ENCODE data around the gene UFSP2.

DNA sequence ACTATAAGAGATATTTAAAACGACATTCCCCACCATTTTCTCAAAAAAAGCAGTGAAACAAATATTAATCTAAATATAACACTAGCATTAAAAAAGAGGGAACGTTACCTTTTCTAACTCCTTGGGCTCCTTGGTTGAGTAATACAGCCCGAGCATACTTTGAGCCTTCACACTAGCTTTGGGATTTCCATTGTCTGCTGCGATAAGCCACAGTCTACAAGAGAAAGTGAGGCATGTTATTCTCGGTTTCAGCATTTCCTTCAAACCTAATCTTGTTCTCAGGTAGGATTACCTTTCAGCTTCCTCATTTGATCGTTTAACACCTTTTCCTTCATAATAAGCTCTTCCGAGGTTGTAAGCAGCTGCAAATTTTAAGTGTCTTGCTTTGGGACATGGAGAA lies 51.7 kb downstream of the UFSP2 start:
- TF ChIP-seq POLR2A (IDR thresholded peaks at IDR 0.05): no peak
- TF ChIP-seq, protein P1, sequence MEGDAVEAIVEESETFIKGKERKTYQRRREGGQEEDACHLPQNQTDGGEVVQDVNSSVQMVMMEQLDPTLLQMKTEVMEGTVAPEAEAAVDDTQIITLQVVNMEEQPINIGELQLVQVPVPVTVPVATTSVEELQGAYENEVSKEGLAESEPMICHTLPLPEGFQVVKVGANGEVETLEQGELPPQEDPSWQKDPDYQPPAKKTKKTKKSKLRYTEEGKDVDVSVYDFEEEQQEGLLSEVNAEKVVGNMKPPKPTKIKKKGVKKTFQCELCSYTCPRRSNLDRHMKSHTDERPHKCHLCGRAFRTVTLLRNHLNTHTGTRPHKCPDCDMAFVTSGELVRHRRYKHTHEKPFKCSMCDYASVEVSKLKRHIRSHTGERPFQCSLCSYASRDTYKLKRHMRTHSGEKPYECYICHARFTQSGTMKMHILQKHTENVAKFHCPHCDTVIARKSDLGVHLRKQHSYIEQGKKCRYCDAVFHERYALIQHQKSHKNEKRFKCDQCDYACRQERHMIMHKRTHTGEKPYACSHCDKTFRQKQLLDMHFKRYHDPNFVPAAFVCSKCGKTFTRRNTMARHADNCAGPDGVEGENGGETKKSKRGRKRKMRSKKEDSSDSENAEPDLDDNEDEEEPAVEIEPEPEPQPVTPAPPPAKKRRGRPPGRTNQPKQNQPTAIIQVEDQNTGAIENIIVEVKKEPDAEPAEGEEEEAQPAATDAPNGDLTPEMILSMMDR (IDR thresholded peaks at IDR 0.05 in 4 of 5, conservative IDR thresholded peaks at IDR 0.05 in 1 of 5): no peak

Data from gastrocnemius medialis (tissue), 4 donors.